ACC112 (cell line): Measurements from ENCODE around the gene KANSL3.

Experiments
- H2AFZ ChIP-seq: fragments of 200-600 bp; sonication (generic); one replicate; pipeline ENCODE4 v1.6.0; 2017; ENCODE audit warnings: antibody characterized with exemption, low read length; ENCODE audit not compliant: unreplicated experiment
- H3K27ac ChIP-seq: fragments of 200-600 bp; sonication (generic); 2 replicates; pipeline ENCODE4 v1.5.1; 2014; ENCODE audit warnings: low read depth, mild to moderate bottlenecking, antibody characterized with exemption, low read length, moderate library complexity
- H3K27me3 ChIP-seq: fragments of 200-600 bp; sonication (generic); 2 replicates; pipeline ENCODE4 v1.6.1; 2014; ENCODE audit warnings: mild to moderate bottlenecking, antibody characterized with exemption, low read length, moderate library complexity, mixed read lengths; ENCODE audit not compliant: insufficient read depth
- H3K36me3 ChIP-seq: fragments of 200-600 bp; sonication (generic); 2 replicates; pipeline ENCODE4 v1.6.1; 2016; ENCODE audit warnings: mild to moderate bottlenecking, antibody characterized with exemption, low read length, moderate library complexity, mixed read lengths; ENCODE audit not compliant: insufficient read depth
- H3K4me1 ChIP-seq: fragments of 200-600 bp; sonication (generic); one replicate; pipeline ENCODE4 v1.6.1; 2016; ENCODE audit warnings: low read length, mixed read lengths; ENCODE audit not compliant: insufficient read depth, unreplicated experiment, control insufficient read depth
- H3K4me3 ChIP-seq: fragments of 200-600 bp; sonication (generic); 2 replicates; pipeline ENCODE4 v1.5.1; 2014; ENCODE audit warnings: mild to moderate bottlenecking, low read depth, low read length
- H3K79me2 ChIP-seq: fragments of 200-600 bp; sonication (generic); one replicate; pipeline ENCODE4 v1.6.0; 2016; ENCODE audit warnings: low read length; ENCODE audit not compliant: control insufficient read depth, unreplicated experiment, insufficient read depth

The KANSL3 gene

GRCh38 chr2:96626553-96626942, 11.6 kb downstream of the KANSL3 start:
- 0 out of 2 replicates have a peak overlapping the region, but pooled peaks have one; percentile 16 for H3K27ac ChIP-seq
- H3K4me1 ChIP-seq, result peaks cover 15% of the 10 kb centered on the region
- no peak overlapping the region for H3K4me3 ChIP-seq
- H3K27me3 ChIP-seq, result no peaks in the 10 kb centered on the region
- no peak overlapping the region for H2AFZ ChIP-seq
- H3K36me3 ChIP-seq, result peaks cover 40% of the 10 kb centered on the region
- H3K79me2 ChIP-seq, result peaks cover 3% of the 10 kb centered on the region

GRCh38 chr2:96625571-96626552, 12.2 kb downstream of the KANSL3 start:
- H3K27me3 ChIP-seq, result no peaks in the 10 kb centered on the region
- no peak overlapping the region for H3K4me3 ChIP-seq
- H3K36me3 ChIP-seq, result peaks cover 35% of the 10 kb centered on the region
- no peak overlapping the region for H2AFZ ChIP-seq
- H3K79me2 ChIP-seq, result peaks cover 3% of the 10 kb centered on the region
- peaks cover 15% of the 10 kb centered on the region for H3K4me1 ChIP-seq
- peak overlapping the region; percentile 16 for H3K27ac ChIP-seq

GRCh38 chr2:96623116-96623515, 15.0 kb downstream of the KANSL3 start:
- H3K79me2 ChIP-seq, result peaks cover 5% of the 10 kb centered on the region
- peaks cover 32% of the 10 kb centered on the region for H3K4me1 ChIP-seq
- peaks cover 21% of the 10 kb centered on the region for H3K36me3 ChIP-seq
- no peak overlapping the region for H3K27ac ChIP-seq
- no peak overlapping the region for H3K4me3 ChIP-seq
- H3K27me3 ChIP-seq, result no peaks in the 10 kb centered on the region
- H2AFZ ChIP-seq, result no peak overlapping the region

GRCh38 chr2:96622544-96622943, 15.6 kb downstream of the KANSL3 start:
- H3K27me3 ChIP-seq, result no peaks in the 10 kb centered on the region
- peaks cover 5% of the 10 kb centered on the region for H3K79me2 ChIP-seq
- peaks cover 37% of the 10 kb centered on the region for H3K4me1 ChIP-seq
- H2AFZ ChIP-seq, result no peak overlapping the region
- peaks cover 17% of the 10 kb centered on the region for H3K36me3 ChIP-seq
- no peak overlapping the region for H3K27ac ChIP-seq
- no peak overlapping the region for H3K4me3 ChIP-seq

- Histone ChIP-seq H3K36me3 (peaks cover 15% of the 10 kb centered on the region), H3K27ac (peak overlapping the region; percentile 90), H3K79me2 (peaks cover 12% of the 10 kb centered on the region), H3K27me3 (no peaks in the 10 kb centered on the region), H3K4me3 (0 out of 2 replicates have a peak overlapping the region, but pooled peaks have one; percentile 33), H3K4me1 (peaks cover 37% of the 10 kb centered on the region), H2AFZ (no peak overlapping the region)
Measured at GRCh38 chr2:96618596-96619283, 19.4 kb downstream of the KANSL3 start.

- no peak overlapping the region for H3K4me3 ChIP-seq
- peaks cover 12% of the 10 kb centered on the region for H3K79me2 ChIP-seq
- H3K27ac ChIP-seq, result peak overlapping the region; percentile 90
- H3K36me3 ChIP-seq, result peaks cover 15% of the 10 kb centered on the region
- peaks cover 37% of the 10 kb centered on the region for H3K4me1 ChIP-seq
- H3K27me3 ChIP-seq, result no peaks in the 10 kb centered on the region
- peak overlapping the region; percentile 22 for H2AFZ ChIP-seq
Measured at GRCh38 chr2:96617012-96617411, 21.1 kb downstream of the KANSL3 start.

- peaks cover 12% of the 10 kb centered on the region for H3K79me2 ChIP-seq
- H3K36me3 ChIP-seq, result peaks cover 15% of the 10 kb centered on the region
Measured at GRCh38 chr2:96616535-96616934, 21.6 kb downstream of the KANSL3 start.

GRCh38 chr2:96616128-96616527, 22.0 kb downstream of the KANSL3 start:
- Histone ChIP-seq H3K27me3 (no peaks in the 10 kb centered on the region), H3K36me3 (peaks cover 16% of the 10 kb centered on the region), H3K4me1 (peaks cover 37% of the 10 kb centered on the region), H3K79me2 (peaks cover 12% of the 10 kb centered on the region), H3K4me3 (no peak overlapping the region), H2AFZ (no peak overlapping the region), H3K27ac (no peak overlapping the region)

More at GRCh38 chr2:96616535-96616934, 21.6 kb downstream of the KANSL3 start:
- Histone ChIP-seq H3K27ac (peak overlapping the region; percentile 90), H3K4me1 (peaks cover 37% of the 10 kb centered on the region), H3K4me3 (no peak overlapping the region), H3K27me3 (no peaks in the 10 kb centered on the region), H2AFZ (no peak overlapping the region)

- H3K4me1 ChIP-seq, result peaks cover 23% of the 10 kb centered on the region
- H3K27me3 ChIP-seq, result no peaks in the 10 kb centered on the region
- no peak overlapping the region for H3K4me3 ChIP-seq
- no peak overlapping the region for H2AFZ ChIP-seq
- H3K27ac ChIP-seq, result peak overlapping the region; percentile 72
- H3K36me3 ChIP-seq, result peaks cover 47% of the 10 kb centered on the region; the same call in 1 of the 2 replicates
- no peaks in the 10 kb centered on the region for H3K79me2 ChIP-seq
Measured at GRCh38 chr2:96608469-96609455, 29.4 kb downstream of the KANSL3 start.

- no peaks in the 10 kb centered on the region for H3K27me3 ChIP-seq
- peaks cover 44% of the 10 kb centered on the region; the same call in 1 of the 2 replicates for H3K36me3 ChIP-seq
- H3K4me1 ChIP-seq, result peaks cover 20% of the 10 kb centered on the region
- no peaks in the 10 kb centered on the region for H3K79me2 ChIP-seq
- H3K27ac ChIP-seq, result no peak overlapping the region
- no peak overlapping the region for H3K4me3 ChIP-seq
- no peak overlapping the region for H2AFZ ChIP-seq
Measured at GRCh38 chr2:96604104-96604503, 34.0 kb downstream of the KANSL3 start.
